Activated T-cell treated with anti-CD3 and anti-CD28 coated beads, Interleukin-2, amount 50 U/mL, for 72 hours (primary cell): ENCODE measurements around the gene CNGA4. TPM values are rescaled to one million over a fixed set of nuclear protein-coding genes. Genes with fewer than 3 reads are reported as not detected.
"Not testable (repeated sequence)": the region's sequence is repeated elsewhere in the genome, so short reads cannot be mapped to it uniquely, and the experiment has no call there.

Source experiments
- ATAC-seq, 2 donors: fragments of 150-1000 bp; cut with Tn5 transposase; replicated peaks in 1 of 2; 2 replicates each; pipeline ENCODE4 v1.10.0; 2021; ENCODE audit warnings: moderate library complexity in 2 of 2, mild to moderate bottlenecking in 1 of 2
- DNase-seq, 2 donors: peaks; one replicate each; pipeline ENCODE4 v3.0.0; 2021 to 2022; ENCODE audit warnings: mixed read lengths in 1 of 2
- H3K27ac Mint-ChIP-seq: one replicate; pipeline ENCODE4 v1.8.0; 2022; ENCODE audit warnings: mild to moderate bottlenecking, moderate library complexity, mixed read lengths
- H3K27me3 Mint-ChIP-seq: one replicate; pipeline ENCODE4 v1.8.0; 2022; ENCODE audit warnings: low read depth, mixed read lengths
- H3K36me3 Mint-ChIP-seq, 2 donors: one replicate each; pipeline ENCODE4 v1.8.0; 2022; ENCODE audit warnings: mixed read lengths in 2 of 2, mild to moderate bottlenecking in 1 of 2; ENCODE audit not compliant: insufficient read depth in 2 of 2
- H3K4me1 Mint-ChIP-seq: one replicate; pipeline ENCODE4 v1.8.0; 2022; ENCODE audit warnings: low read depth, mixed read lengths
- H3K4me3 Mint-ChIP-seq, 2 donors: one replicate each; pipeline ENCODE4 v1.8.0; 2022; ENCODE audit warnings: mild to moderate bottlenecking in 2 of 2, mixed read lengths in 2 of 2, moderate library complexity in 2 of 2
- H3K9me3 Mint-ChIP-seq, 2 donors: one replicate each; pipeline ENCODE4 v1.8.0; 2022; ENCODE audit warnings: mixed read lengths in 2 of 2
- total RNA-seq, 2 donors: library from RNA; stranded (reverse); gene quantifications; one replicate each; pipeline ENCODE4 v1.2.3, GENCODE V29; 2022

The CNGA4 gene
- total RNA-seq, 2 donors from 2014 or later, result 0.29 to 0.46 TPM

DNA sequence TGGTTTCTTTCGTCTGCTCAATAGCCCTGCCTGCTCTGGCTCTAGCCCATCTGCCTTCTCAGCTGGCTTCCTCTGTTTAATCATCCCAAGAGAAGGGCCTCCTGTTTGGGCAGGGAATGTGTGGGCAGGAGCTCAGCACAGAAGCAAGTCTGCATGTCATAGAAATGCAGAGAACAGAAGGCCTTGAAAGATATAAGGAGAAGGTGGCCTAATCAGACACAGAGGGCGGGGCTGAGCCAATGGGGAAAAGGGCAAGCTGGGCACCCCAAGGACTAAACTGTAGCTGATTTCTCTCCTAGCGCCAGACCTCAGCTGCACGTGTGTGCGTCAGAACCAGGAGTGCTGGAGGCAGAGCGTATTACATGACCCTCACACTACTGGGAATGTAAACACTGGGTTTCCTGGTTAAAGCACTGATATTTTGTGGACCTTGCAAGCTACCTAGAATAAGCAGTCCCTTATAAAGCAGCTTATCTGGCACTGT lies 13.1 kb downstream of the CNGA4 start:
- no peaks in the 10 kb centered on the region for H3K4me1 Mint-ChIP-seq
- no peaks in the 10 kb centered on the region for H3K9me3 Mint-ChIP-seq
- ATAC-seq (no peak), DNase-seq (no peak)
- H3K27ac Mint-ChIP-seq, result no peak overlapping the region
- peaks cover 9% of the 10 kb centered on the region for H3K27me3 Mint-ChIP-seq
- no peak overlapping the region for H3K4me3 Mint-ChIP-seq
- no peaks in the 10 kb centered on the region for H3K36me3 Mint-ChIP-seq

DNA sequence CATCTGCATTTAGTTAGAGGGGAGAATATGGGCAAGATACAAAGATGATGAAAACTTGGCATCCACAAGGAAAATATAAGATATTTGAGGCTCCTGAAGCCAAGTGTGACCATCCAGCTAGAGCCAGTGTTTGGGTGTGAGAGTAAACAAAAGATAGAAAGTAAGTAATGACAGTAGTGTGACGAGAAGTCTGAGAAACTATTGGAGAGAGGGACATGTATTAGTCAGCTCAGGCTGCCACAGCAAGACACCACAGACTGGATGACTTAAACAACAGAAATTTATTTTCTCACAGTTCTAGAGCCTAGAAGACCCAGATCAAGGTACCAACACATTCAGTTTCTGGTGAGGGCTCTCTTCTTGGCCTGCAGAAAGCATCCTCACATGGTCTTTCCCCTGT lies 14.3 kb downstream of the CNGA4 start:
- Mint-ChIP-seq H3K36me3 (no peaks in the 10 kb centered on the region), H3K4me1 (no peaks in the 10 kb centered on the region), H3K9me3 (no peaks in the 10 kb centered on the region), H3K4me3 (no peak overlapping the region), H3K27me3 (peaks cover 11% of the 10 kb centered on the region), H3K27ac (no peak overlapping the region)
- ATAC-seq (peak; percentile 80 to 89), DNase-seq (no peak)

DNA sequence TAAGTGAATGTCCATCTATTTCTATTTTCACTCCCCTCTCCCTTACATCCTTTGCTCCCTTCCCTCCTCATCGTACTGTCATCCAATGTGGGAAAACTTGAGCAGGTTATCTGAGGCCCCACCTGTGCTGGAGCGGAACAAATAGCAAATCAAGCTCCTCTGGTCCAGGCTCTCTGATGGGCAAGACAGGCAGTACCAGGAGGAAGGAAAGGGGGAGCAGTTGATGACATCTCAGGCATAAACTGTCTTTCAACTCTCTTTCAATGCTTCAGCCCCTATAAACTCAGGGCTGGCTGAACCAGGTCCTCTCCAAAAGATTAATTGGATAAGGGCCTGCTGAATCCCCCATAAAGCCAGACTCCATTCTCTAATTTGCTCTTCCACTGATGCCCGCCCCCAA lies 19.3 kb downstream of the CNGA4 start:
- DNase-seq (no peak), ATAC-seq (no peak)
- Mint-ChIP-seq H3K27me3 (peaks cover 15% of the 10 kb centered on the region), H3K4me3 (peak overlapping the region in 1 of 2 donors; percentile 17), H3K36me3 (no peaks in the 10 kb centered on the region), H3K4me1 (no peaks in the 10 kb centered on the region), H3K9me3 (no peaks in the 10 kb centered on the region), H3K27ac (no peak overlapping the region)

- Mint-ChIP-seq H3K4me3 (peak overlapping the region; percentile 17 to 74), H3K27me3 (peaks cover 15% of the 10 kb centered on the region), H3K4me1 (no peaks in the 10 kb centered on the region), H3K27ac (no peak overlapping the region), H3K9me3 (no peaks in the 10 kb centered on the region), H3K36me3 (no peaks in the 10 kb centered on the region)
- peak in 1 of 2 donors; percentile 22 for ATAC-seq
- no peak for DNase-seq
These were observed 19.7 kb downstream of the CNGA4 start for GRCh38 chr11:6258571-6259081.

- Mint-ChIP-seq H3K27ac (no peak overlapping the region), H3K4me3 (no peak overlapping the region), H3K27me3 (peaks cover 19% of the 10 kb centered on the region), H3K9me3 (no peaks in the 10 kb centered on the region), H3K36me3 (no peaks in the 10 kb centered on the region), H3K4me1 (no peaks in the 10 kb centered on the region)
- ATAC-seq (no peak), DNase-seq (no peak)
These were observed 21.4 kb downstream of the CNGA4 start for GRCh38 chr11:6260207-6260726.

- H3K4me3 Mint-ChIP-seq, result no peak overlapping the region
- DNase-seq (no peak), ATAC-seq (no peak)
- no peak overlapping the region for H3K27ac Mint-ChIP-seq
- H3K27me3 Mint-ChIP-seq, result peaks cover 22% of the 10 kb centered on the region
- H3K9me3 Mint-ChIP-seq, result no peaks in the 10 kb centered on the region
- no peaks in the 10 kb centered on the region for H3K36me3 Mint-ChIP-seq
- H3K4me1 Mint-ChIP-seq, result no peaks in the 10 kb centered on the region
These were observed 24.8 kb downstream of the CNGA4 start for GRCh38 chr11:6263662-6264061.

DNA sequence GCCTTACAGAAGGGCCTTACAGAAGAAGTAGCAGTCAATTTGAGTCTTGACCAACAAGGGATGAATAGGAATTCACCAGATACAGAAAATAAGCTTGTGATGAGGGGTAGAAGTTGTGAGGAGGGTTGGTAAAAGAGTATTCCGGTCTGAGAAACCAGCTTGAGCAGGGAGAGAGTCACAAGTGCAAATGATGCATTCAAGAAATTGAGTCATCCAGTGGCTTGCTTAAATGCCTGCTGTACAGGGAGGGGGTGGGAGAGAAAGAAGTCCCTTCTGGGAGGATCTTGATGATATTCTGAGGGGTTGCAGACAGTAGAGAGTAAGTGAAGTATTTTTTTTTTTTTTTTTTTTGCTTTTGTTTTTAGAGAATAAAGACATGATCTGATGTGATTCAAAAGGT lies 29.9 kb downstream of the CNGA4 start:
- H3K9me3 Mint-ChIP-seq, result no peaks in the 10 kb centered on the region
- H3K36me3 Mint-ChIP-seq, result no peaks in the 10 kb centered on the region
- DNase-seq, result no peak
- H3K27ac Mint-ChIP-seq, result no peak overlapping the region
- H3K4me3 Mint-ChIP-seq, result no peak overlapping the region
- H3K27me3 Mint-ChIP-seq, result peaks cover 36% of the 10 kb centered on the region
- no peaks in the 10 kb centered on the region for H3K4me1 Mint-ChIP-seq
- no peak for ATAC-seq

GRCh38 chr11:6269994-6270393 lies 31.1 kb downstream of the CNGA4 start:
- Mint-ChIP-seq H3K36me3 (no peaks in the 10 kb centered on the region), H3K27me3 (peaks cover 48% of the 10 kb centered on the region), H3K27ac (no peak overlapping the region), H3K4me1 (no peaks in the 10 kb centered on the region), H3K9me3 (no peaks in the 10 kb centered on the region), H3K4me3 (no peak overlapping the region)
- ATAC-seq (no peak), DNase-seq (no peak)

DNA sequence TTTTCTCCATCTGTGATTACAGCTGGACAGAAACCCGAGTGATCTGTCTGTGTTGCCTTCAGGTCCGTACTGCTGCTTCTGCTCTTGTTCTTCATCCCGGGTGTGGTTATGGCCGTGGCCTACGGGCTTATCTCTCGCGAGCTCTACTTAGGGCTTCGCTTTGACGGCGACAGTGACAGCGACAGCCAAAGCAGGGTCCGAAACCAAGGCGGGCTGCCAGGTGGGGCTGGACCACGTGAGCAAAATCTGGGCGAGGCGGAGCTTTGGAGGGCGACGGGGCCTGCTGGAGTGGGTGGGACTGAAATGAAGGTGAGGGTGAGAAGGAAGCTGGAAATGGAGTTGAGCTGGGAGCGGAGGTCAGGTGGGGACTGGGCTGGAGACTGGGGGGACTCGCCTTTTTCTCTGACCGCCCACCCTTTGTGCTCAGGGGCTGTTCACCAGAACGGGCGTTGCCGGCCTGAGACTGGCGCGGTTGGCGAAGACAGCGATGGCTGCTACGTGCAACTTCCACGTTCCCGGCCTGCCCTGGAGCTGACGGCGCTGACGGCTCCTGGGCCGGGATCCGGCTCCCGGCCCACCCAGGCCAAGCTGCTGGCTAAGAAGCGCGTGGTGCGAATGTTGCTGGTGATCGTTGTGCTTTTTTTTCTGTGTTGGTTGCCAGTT lies 31.8 kb downstream of the CNGA4 start:
- no peaks in the 10 kb centered on the region for H3K9me3 Mint-ChIP-seq
- no peak for DNase-seq
- H3K27me3 Mint-ChIP-seq, result peaks cover 48% of the 10 kb centered on the region
- no peaks in the 10 kb centered on the region for H3K4me1 Mint-ChIP-seq
- no peak overlapping the region for H3K4me3 Mint-ChIP-seq
- H3K36me3 Mint-ChIP-seq, result no peaks in the 10 kb centered on the region
- ATAC-seq, result no peak
- no peak overlapping the region for H3K27ac Mint-ChIP-seq

DNA sequence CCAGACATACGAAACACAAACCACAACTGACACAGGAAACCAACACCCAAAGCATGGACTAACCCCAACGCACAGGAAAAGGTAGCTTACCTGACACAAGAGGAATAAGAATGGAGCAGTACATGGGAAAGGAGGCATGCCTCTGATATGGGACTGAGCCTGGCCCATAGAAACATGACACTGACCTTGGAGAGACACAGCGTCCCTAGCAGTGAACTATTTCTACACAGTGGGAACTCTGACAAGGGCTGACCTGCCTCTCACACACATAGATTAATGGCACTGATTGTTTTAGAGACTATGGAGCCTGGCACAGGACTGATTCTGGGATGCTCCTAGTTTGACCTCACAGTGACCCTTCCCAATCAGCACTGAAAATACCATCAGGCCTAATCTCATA lies 32.7 kb downstream of the CNGA4 start:
- no peaks in the 10 kb centered on the region for H3K36me3 Mint-ChIP-seq
- no peaks in the 10 kb centered on the region for H3K4me1 Mint-ChIP-seq
- no peak overlapping the region for H3K4me3 Mint-ChIP-seq
- H3K9me3 Mint-ChIP-seq, result no peaks in the 10 kb centered on the region
- H3K27ac Mint-ChIP-seq, result no peak overlapping the region
- H3K27me3 Mint-ChIP-seq, result peaks cover 50% of the 10 kb centered on the region
- ATAC-seq, result no peak
- DNase-seq, result no peak

DNA sequence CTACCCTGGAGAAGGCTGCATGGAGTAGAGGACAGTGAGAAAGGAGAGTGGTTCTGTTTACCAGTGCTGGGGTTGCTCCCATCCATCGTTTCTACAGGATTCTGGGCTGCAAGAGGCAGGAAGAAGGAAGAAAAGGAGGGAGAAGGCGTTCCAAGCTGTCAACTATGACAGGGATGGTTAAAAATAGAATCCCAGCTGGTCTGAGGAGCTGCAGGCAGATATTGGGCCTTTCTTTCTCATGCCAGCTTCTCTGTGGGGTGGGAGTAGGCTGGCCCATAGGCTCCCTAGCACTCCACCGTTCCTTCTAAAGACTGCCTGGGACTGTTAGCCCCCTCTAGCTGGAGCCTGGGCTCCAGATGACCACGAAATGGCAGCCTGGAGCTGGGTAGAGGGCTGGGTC lies 34.3 kb downstream of the CNGA4 start:
- Mint-ChIP-seq H3K36me3 (no peaks in the 10 kb centered on the region), H3K27ac (no peak overlapping the region), H3K9me3 (no peaks in the 10 kb centered on the region), H3K27me3 (peaks cover 60% of the 10 kb centered on the region), H3K4me3 (no peak overlapping the region), H3K4me1 (no peaks in the 10 kb centered on the region)
- DNase-seq, result no peak
- no peak for ATAC-seq

DNA sequence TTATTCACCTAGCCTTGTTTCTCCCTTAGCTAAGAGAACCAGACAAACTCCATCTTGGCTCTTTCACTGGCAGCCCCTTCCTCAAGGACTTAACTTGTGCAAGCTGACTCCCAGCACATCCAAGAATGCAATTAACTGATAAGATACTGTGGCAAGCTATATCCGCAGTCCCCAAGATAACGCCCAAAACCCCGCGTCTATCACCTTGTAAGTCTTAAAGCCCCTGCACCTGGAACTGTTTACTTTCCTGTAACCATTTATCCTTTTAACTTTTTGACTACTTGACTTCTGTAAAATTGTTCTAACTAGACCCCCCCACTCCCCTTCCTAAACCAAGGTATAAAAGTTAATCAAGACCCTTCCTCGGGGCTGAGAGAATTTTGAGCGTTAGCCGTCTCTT lies 41.9 kb downstream of the CNGA4 start:
- ATAC-seq, result not testable (repeated sequence)
- H3K27me3 Mint-ChIP-seq, result peaks cover 60% of the 10 kb centered on the region

DNA sequence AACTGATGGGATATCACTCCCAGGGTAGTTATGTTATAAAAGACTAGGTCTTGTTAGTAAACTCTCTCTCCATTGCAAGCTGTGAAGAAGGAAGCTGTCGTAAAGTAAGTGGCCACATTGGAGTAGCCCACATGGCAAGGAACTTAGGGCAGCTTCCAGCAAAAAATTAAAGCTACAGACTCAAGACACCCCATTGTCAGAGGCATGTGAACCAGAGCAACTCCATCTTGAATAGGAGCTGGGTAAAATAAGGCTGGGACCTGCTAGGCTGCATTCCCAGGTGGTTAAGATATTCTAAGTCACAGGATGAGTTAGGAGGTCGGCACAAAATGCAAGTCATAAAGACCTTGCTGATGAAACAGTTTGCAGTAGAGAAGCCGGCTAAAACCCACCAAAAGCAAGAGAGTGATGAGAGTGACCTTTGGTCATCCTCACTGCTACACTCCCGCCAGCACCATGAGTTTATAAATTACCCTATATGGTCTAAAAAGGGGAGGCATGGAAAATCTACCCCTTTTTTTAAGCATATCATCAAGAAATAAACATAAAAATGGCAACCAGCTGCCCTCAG lies 44.6 kb downstream of the CNGA4 start:
- Mint-ChIP-seq H3K9me3 (no peaks in the 10 kb centered on the region), H3K27ac (no peak overlapping the region), H3K4me3 (no peak overlapping the region), H3K27me3 (peaks cover 54% of the 10 kb centered on the region), H3K36me3 (no peaks in the 10 kb centered on the region), H3K4me1 (no peaks in the 10 kb centered on the region)
- ATAC-seq, result no peak
- no peak for DNase-seq

More for the DNA sequence above, 41.9 kb downstream of the CNGA4 start:
- not testable (repeated sequence) for H3K27ac Mint-ChIP-seq, H3K36me3 Mint-ChIP-seq, H3K9me3 Mint-ChIP-seq, DNase-seq, H3K4me3 Mint-ChIP-seq, H3K4me1 Mint-ChIP-seq
